Measurements from ENCODE around the gene LENG9.
A peak's percentile ranks its signal among the peaks of the same experiment; 100 is the strongest.
"Not testable (repeated sequence)": the region's sequence is repeated elsewhere in the genome, so short reads cannot be mapped to it uniquely, and the experiment has no call there.

Gene LENG9

DNA sequence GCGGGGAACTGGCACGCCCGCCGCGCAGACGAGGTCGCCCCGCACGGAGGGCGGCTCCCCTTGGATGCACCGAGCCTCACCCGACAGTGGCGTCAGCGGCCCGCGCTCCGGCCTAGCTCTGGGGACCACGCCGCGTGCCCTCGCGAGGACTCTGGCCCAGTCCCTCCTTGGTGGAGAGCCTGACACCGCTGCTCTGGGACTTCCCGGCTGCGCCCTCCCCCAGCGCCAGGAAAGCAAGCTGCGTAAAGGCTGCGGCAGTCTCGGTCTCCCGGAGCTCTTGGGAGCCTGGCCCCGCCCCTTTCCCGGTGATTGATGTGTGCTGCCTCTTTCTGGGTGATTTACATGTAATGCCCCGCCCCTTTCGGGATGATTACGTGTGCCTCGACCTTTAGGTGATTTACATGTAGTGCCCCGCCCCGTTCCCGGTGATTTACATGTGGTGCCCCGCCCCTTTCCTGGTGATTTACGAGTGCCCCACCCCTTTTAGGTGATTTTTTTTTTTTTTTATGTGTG is at the start of gene LENG9:
TSS of gene LENG9 (minus strand) at position 248 of the 513 bp plus-strand sequence. CDS start 252 bp downstream, outside the sequence.
- peak; percentile 96 to 97 for DNase-seq

DNA sequence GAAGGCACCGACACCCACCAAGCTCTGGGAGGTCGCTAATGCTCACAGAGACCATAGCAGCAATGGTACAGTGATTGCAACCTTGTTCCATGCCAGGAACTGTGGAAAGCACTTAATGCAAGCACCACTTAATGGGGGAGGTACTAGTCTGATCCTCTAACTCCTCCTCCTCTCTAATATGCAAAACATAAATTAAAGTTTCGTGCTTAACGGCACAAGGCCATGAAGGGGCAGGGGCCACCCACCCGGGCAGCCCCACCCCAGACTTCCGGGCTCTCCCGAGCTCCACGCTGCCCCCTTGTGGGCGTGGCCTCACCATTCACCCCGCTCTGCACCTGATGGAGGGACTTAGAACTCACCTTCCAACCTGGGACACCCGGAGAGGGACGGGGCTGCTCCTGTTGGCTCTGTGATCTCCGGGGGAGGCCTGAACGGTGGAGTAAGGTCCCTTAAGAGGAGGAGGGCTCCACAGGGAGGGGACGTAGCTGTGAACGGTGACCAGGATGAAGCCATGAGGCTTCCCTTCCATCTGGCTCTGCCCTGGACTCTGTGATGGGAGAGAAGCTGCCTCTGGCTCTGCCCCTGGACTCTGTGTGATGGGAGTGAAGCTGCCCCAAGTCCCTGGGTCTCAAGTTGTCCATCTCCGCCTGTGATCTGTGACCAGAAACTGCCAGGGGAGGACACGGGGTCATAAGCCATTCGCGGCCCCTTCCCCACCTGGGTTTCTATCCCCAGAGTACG is 45.8 kb upstream of the LENG9 start:
- DNase-seq, result not testable (repeated sequence)

DNA sequence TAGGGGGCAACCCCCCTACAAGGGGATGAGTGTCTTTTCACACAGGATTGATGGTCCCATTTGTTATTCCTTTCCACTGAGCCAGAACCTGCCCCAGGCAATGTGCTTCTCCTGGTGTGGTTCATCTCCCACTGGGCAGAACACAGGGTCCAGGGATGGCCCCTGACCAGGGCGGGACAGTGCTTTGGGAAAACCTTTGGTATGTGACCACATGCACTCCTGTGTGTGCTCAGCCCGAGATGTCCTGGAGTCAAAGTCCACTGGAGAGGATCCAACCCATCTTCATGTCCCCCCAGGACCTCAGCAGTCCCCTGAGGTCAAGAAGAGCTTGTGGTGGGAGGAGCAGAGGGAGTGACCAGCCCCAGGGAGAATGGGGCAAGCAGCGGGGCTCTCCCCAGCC is 44.9 kb upstream of the LENG9 start:
- DNase-seq, result not testable (repeated sequence)

DNA sequence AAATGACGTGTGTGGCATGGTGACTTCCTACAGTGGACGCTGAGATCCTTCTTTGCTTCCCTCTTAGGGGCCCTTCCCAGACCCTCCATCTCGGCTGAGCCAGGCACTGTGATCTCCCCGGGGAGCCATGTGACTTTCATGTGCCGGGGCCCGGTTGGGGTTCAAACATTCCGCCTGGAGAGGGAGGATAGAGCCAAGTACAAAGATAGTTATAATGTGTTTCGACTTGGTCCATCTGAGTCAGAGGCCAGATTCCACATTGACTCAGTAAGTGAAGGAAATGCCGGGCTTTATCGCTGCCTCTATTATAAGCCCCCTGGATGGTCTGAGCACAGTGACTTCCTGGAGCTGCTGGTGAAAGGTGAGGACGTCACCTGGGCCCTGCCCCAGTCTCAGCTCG is 44.2 kb upstream of the LENG9 start:
- no peak for DNase-seq

DNA sequence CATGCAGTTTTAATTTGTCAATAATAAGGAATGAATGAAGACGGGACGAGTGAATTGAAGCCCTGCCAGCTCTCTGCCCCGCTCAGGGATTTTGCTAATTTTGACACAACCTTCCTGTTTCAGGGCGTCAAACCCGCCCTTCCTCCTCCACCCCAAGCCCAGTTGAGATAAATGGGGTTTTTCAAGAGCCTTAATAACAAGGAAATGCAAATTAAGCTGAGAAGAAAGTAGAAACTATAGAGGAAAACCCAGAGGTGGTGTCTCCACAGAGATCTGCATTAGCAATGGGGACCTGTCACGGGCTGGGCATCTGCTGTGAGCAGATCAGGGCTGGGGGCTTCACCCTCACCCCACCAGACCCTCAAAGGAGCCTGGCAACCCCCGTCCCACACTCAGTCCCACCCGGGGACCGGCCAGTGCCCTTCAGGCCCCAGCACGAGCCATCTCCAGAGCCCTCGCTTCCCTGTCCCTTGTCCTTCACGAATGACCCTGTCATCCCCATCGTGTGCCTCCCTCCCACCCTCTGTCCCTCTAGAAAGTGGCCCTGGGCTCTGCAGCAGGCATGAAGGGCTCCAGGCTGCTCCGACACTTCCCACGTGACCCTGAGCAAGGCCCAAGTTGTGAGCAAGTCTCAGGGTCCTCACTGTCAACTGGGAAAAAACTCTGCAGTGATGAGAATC is 43.6 kb upstream of the LENG9 start:
- not testable (repeated sequence) for DNase-seq

DNA sequence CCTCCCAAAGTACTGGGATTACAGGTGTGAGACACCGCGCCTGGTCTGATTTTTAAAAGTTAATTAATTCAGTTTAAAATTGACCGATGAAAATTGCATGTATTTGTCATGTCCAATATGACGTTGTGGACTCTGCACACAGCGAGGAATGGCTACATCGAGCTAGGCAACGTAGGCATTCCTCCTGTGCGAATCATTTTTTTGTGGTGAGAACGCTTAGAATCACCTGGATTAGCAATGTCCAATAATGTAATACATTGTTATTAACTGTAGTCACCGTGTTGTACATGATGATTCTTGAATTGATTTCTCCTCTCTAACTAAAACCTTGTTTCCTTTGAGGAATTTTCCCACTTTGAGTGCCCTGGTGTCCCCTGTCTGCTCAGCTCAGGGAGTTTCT is 42.5 kb upstream of the LENG9 start:
- DNase-seq, result no peak

DNA sequence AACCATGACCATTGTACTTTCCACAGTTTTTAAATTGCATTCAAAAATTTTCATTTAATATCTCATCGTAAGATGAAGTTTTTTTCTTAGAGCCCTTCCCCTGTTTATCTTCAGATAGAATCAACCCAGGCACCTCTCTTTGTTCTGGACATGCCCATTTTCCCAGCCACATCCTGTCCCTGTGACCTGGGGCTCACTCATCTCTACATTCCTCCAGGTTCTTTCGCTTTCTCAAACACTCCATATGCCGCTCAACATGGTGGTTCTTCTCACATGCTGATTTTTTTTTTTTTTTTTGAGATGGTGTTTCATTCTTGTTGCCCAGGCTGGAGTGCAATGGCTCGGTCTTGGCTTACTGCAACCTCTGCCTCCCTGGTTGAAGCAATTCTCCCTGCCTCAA is 42.0 kb upstream of the LENG9 start:
- DNase-seq, result not testable (repeated sequence)

DNA sequence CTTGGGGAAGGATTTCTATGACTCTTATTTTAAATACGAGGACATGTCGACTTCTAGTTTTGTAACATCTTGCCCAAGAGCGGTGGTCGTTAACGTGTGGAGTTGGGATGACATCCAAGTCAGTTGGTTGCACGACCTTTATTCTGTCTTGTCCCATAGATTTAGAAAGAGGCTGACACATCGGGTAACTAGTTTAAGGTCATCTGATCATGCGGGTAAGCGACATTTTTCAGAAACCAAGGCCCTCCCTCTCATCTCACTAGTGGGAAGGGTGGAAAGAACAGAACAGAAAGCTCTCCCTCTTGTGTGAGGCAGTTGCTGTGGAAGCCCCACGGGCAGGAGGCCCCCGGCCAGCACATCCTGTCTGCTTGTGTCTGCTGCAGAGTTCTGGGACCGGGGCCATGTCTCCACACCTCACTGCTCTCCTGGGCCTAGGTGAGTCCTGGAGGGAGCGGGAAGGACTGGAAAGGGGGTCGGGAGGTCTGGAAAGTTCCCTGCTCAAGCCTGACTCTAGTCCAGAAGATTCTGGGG is 39.0 kb upstream of the LENG9 start, which contains the start of gene LAIR2:
TSS of gene LAIR2 (plus strand) at position 314 of the 531 bp plus-strand sequence. CDS start at position 402, 88 bp downstream.
- no peak for DNase-seq

DNA sequence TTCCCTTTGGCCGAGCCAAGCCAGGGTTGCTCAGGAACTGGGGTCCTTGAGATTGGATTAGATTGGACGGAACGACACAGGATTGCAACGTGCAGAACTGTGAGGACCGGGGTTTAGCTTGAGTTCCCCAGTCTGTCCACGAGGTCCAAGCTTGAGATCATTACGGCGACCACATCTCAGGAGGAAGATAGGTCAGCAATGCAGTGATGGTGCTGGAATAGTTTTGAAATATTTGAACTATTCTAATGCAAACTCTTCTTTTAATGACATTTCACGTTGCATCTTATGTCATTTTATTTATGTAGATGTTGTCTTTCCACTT is 34.8 kb upstream of the LENG9 start:
- DNase-seq, result not testable (repeated sequence)

DNA sequence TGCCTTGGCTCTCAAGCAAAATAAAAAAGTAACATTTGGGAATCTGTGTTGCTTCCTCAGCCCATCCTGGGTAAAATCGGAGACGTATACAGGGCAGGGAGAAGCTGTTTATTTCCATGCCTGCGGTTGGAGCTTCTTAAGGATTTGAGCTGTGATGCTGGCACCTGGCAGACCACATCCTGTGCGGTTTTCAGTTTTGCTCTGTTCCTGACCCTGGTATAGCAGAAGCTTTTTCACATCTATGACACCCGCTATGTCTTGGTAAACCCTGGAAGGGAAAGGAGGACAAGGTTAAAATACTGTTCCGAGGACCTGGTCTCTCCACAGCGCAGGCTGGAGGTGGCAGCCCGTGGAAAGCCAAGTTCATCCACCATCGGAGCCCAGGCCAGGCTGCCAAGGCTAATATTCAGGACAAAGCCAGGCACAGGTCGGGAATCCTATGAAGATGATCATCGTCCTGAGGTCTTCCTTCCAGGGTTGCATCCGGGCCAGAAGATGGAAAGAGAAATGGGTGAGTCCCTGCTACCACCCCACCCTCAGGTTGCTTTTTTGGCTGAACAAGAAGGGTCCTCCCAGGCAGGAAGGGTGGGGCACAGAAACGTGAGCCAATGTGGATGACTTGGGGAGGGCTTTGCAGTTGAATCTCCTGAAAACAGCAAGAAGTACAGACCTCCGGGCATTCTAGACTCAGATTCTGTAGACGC is 34.3 kb upstream of the LENG9 start:
- DNase-seq, result not testable (repeated sequence)

DNA sequence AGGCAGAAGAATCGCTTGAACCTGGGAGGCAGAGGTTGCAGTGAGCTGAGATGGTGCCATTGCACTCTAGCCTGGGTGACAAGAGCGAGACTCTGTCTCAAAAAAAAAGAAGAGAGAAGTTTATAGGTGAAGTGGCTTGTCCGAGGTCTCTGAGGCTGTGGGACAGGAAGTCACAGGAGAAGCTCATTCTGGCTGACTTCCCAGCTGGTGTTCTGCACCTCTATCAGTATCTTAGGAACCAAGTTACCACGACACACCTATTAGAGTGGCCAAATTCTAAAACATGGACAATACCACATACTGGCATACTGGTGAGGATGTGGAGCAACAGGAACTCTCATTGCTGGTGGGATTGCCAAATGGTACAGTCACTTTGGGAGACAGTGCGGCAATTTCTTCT is 31.7 kb upstream of the LENG9 start:
- DNase-seq, result not testable (repeated sequence)

DNA sequence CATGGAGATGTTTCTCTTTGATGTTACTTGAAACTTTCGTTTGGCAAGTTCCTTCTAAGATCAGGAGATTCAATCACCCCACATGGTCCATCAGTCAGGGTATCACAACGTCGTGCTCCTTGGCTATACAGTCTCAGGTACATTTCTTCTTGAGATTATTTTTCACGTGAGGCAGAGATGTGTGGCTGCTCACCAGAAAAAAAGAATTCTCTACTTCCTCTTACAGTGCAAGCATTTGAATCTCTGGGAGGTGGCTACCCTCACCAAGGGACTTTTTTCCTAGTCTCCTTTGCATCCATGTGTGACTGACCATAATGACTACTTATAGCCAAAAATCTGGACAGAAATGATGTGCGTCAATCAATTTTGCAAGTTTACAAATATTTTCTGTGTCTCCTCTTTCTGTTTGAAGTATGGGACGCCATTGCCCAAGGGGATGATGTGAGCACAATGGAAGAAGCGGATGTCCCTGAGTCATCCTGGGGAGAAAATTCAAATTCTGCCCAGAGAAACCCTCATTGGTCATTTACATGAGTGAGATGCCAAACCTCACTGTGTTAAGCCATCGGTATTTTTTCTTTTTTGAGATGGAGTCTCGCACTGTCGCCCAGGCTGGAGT is 30.5 kb upstream of the LENG9 start:
- no peak for DNase-seq

DNA sequence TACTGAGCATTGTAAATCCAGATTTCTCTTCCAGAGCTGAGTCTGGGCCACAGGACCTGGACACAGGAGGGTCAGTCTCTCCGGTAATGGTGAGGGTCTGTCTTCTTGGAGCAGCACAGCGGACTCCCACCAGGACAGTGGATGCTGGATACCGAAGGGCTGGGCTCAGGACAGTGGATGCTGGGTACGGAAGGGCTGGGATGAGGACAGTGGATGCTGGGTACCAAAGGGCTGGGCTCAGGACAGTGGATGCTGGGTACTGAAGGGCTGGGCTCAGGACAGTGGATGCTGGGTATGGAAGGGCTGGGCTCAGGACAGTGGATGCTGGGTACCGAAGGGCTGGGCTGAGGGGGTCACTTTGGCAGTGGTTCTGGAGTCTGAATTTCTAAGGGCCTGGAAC is 29.5 kb upstream of the LENG9 start:
- not testable (repeated sequence) for DNase-seq

DNA sequence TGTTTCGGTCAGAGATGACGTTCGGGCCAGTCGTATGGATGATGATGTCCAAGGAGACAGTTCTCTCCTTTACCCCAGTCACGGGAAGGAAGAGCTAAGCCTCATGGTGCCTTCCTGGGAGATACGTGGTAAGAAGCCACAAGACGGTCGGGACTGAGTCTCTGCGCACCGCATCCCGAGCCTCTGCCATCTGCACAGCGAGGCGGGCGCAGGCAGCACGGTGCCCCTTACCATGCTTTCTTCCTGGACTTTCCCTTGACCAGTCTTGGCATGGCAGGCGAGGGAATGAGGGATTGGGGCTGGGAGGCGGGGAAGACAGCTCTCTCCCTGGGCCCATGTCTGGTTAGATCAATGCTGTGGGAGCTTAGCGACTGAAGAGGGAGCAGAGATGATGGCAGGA is 29.0 kb upstream of the LENG9 start:
- DNase-seq, result no peak

DNA sequence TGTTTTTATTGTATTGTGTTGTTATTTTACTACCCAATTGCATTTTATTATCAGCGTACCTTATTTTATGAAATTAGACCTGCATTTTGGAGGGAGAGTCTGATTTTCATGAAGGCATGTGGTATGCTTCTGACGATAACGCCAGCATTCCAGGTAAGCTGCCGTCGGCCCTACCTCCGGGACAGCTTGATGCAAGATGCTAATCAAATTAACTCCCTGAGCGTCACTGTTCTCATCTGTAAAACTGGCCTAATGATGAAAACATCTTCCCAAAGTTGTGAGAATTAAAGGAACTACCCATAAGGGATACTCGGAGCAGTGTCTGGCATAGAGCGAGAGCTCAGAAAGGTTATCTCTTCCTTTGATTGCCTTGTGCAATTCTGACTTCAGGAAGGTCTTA is 26.2 kb upstream of the LENG9 start:
- DNase-seq, result no peak

DNA sequence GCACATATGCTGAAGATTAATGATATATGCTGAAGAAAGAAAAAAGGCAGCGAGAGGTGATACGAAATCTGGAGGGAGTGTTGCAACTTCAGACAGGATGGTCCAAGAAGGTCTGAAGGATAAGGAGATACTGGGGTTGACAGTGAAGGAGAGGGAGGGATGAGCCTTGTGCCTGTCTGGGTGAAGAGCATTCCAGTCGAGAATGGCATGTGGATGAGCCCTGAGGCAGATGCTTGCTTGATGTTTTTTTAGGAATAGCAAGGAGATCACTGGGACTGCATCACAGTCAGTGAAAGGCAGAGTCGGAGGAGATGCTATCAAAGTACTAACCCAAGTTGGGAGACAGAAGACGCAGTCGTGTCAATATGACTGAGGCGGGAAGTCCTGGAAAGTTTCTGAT is 25.8 kb upstream of the LENG9 start:
- no peak for DNase-seq

DNA sequence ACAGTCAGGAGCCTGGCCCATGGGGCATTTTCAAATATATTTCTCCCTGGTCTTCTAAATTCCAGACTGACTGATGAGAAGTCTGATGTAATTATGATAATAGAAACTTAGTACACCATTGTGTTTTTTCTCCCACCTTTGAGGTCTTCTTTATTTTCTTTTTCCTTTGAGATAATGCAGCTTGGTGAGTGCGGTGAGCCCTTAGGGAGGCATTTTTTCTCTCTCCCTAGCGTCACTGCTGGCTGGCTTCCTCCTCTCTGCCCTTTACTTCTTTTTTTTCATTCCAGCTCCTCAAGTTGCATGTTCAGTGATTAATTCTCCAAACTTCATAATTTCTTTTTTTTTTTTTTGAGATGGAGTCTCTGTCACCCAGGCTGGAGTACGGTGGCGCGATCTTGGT is 22.3 kb upstream of the LENG9 start:
- no peak for DNase-seq

DNA sequence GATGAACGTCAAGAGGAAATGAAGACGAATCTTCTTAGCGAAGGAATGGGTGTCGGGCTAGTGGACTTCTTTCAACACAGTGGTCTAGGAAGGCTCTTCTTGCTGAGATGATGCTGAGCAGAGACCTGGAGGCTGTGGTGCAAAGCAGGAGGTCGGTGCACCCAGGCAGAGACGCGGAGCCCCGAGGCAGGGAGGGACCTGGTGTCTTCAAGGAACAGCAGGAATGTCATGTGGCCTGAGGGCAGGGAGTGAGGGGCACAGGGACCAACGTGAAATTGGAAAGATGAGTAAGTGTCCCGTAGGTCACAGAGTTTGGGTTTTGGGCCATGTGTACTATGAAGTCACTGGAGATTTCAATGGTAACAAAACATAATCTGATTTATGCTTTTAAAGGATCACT is 20.9 kb upstream of the LENG9 start:
- no peak for DNase-seq

DNA sequence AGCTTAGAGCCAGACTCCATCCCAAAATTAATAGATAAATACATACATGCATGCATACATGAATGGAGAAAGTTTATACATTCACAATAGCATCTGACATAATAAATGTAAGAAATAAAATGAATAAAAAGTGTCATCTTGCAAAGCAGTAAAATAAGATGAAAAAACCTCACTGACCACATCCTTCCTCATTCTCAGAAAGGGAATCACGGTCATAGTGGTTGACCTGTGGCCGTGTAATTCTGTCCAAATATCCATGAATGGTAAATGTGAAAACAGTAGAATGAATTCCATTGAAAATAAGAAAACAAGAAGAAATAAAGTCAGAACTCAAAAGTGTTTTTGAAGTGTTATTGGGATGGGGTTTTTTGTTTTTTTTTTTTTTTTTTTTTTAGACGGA is 19.3 kb upstream of the LENG9 start:
- no peak for DNase-seq

DNA sequence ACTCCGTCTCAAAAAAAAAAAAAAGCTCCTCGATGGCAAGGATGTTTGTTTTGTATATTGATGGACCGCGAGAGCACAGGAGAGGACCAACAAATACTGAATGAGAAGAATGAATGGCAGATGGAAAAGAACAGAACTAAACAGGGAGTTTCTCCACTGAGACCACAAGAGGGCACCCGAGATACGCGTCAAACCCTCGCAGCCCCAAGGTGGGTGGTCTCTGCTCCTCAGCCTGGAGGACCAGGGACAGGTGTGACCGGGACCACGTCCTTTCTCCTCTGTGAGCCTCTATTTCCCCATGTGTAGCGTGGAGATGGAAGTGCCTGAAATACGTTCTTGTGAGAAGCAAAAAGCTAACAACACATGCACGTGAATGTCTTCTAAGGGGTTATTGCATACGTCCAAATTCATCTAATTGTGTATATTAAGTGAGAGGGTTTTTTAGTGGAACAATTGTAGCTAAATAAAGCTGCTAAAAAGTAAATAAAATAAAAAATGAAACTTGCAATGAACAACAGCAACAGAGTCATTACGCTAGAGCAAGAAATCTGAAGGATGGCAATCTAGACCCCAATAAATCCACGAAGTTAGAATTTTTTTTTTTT is 17.9 kb upstream of the LENG9 start:
- peak in 1 of 2 donors; percentile 34 for DNase-seq

DNA sequence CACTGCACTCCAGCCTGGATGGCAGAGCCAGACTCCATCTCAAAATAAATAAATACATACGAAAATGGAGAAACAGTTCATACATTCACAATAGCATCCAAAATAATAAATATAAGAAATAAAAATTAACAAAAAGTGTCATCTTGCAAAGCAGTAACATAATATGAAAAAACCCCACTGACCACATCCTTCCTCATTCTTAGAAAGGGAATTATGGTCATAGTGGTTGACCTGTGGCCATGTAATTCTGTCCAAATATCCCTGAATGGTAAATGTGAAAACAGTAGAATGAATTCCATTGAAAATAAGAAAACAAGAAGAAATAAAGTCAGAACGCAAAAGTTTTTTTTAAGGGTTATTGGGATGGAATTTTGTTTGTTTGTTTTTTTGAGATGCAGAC is 16.5 kb upstream of the LENG9 start:
- DNase-seq, result no peak

DNA sequence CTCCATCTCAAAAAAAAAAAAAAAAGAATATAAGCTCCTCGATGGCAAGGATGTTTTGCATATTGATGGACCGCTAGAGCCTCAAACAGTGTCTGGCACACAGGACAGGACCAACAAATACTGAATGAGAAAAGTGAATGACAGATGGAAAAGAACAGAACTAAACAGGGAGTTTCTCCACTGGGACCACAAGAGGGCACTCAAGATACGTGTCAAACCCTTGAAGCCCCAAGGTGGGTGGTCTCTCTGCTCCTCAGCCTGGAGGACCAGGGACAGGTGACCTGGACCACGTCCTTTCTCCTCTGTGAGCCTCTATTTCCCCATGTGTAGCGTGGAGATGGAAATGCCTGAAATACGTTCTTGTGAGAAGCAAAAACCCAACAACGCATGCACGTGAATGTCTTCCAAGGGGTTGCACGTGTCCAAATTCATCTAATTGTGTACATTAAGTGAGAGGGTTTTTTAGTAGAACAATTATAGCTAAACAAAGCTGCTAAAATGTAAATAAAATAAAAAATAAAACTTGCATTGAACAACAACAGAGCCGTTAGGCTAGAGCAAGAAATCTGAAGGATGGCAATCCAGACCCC is 15.2 kb upstream of the LENG9 start:
- no peak for DNase-seq

Measured in stimulated activated CD4-positive, alpha-beta T cell treated with anti-CD3 and anti-CD28 coated beads, Interleukin-2, amount 100 ng/mL, for 48 hours (primary cell).